ENCODE measurements around the gene NEURL3.

GRCh38 chr2:96509114-96509846, 4.1 kb upstream of the NEURL3 start:
- TF ChIP-seq, protein P1, sequence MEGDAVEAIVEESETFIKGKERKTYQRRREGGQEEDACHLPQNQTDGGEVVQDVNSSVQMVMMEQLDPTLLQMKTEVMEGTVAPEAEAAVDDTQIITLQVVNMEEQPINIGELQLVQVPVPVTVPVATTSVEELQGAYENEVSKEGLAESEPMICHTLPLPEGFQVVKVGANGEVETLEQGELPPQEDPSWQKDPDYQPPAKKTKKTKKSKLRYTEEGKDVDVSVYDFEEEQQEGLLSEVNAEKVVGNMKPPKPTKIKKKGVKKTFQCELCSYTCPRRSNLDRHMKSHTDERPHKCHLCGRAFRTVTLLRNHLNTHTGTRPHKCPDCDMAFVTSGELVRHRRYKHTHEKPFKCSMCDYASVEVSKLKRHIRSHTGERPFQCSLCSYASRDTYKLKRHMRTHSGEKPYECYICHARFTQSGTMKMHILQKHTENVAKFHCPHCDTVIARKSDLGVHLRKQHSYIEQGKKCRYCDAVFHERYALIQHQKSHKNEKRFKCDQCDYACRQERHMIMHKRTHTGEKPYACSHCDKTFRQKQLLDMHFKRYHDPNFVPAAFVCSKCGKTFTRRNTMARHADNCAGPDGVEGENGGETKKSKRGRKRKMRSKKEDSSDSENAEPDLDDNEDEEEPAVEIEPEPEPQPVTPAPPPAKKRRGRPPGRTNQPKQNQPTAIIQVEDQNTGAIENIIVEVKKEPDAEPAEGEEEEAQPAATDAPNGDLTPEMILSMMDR (IDR thresholded peaks at IDR 0.05 in 4 of 5, conservative IDR thresholded peaks at IDR 0.05 in 1 of 5): peak; percentile 95 to 100 (median 98)
- no peak for TF ChIP-seq POLR2A (IDR thresholded peaks at IDR 0.05)

All from gastrocnemius medialis (tissue), 4 donors.